B cell (primary cell): Measurements from ENCODE around the gene BLOC1S5. TPM values are rescaled to one million over a fixed set of nuclear protein-coding genes. Genes with fewer than 3 reads are reported as not detected.

Source experiments
- ATAC-seq: fragments of 200-7000 bp; cut with Tn5 transposase; one replicate; pipeline ENCODE4 v1.10.0; 2021; ENCODE audit warnings: low read depth, mild to moderate bottlenecking, moderate number of reproducible peaks, moderate library complexity
- CTCF ChIA-PET: fragments of 350-600 bp; sonication (Branson Sonifier 250); formaldehyde crosslinking; loops from one replicate; lab custom pipeline; 2021; ENCODE audit warnings: antibody characterized with exemption, inconsistent platforms; lab: Charles Lee
- POLR2A ChIA-PET: fragments of 350-600 bp; sonication (Branson Sonifier 250); formaldehyde crosslinking; loops from one replicate; lab custom pipeline; 2021; ENCODE audit warnings: antibody characterized with exemption; lab: Charles Lee
- DNase-seq: peaks from one replicate; pipeline ENCODE4 v3.0.0; 2013
- H2AFZ ChIP-seq: 2 replicates; pipeline ENCODE4 v1.6.1; 2012; ENCODE audit warnings: mild to moderate bottlenecking, low read depth, low read length; ENCODE audit not compliant: insufficient read depth, poor library complexity, severe bottlenecking
- H3K27ac ChIP-seq, 2 donors: 1 replicate in 1 of 2; 2 replicates in 1 of 2; pipeline ENCODE4 v1.5.1; 2012 to 2013; ENCODE audit warnings: low read length in 2 of 2, mild to moderate bottlenecking in 2 of 2, moderate library complexity in 1 of 2
- H3K27me3 ChIP-seq, 4 experiments: fragments of 200-600 bp in 1 of 4; sonication (generic) in 1 of 4; replicated peaks in 1 of 4; 1 replicate in 2 of 4; 2 replicates in 2 of 4; pipeline versions ENCODE4 v1.6.1 to v1.7.0; 2013 to 2016; ENCODE audit warnings: low read length in 3 of 4, mild to moderate bottlenecking in 2 of 4, mixed read lengths in 1 of 4, moderate library complexity in 1 of 4; ENCODE audit not compliant: insufficient read depth in 4 of 4, control insufficient read depth in 3 of 4; ENCODE audit errors: control extremely low read depth in 1 of 4
- H3K36me3 ChIP-seq, 2 experiments: replicated peaks in 1 of 2; 1 replicate in 1 of 2; 2 replicates in 1 of 2; pipeline versions ENCODE4 v1.6.1 to v1.7.1; 2013; ENCODE audit warnings: low read length in 1 of 2; ENCODE audit not compliant: insufficient read depth in 2 of 2, control insufficient read depth in 1 of 2; ENCODE audit errors: control extremely low read depth in 1 of 2, extremely low read depth in 1 of 2
- H3K4me1 ChIP-seq, 2 donors: fragments of 200-600 bp in 1 of 2; sonication (generic) in 1 of 2; 1 replicate in 1 of 2; 2 replicates in 1 of 2; pipeline versions ENCODE4 v1.5.1 to v1.6.1; 2013 to 2017; ENCODE audit warnings: low read length in 2 of 2; ENCODE audit not compliant: control insufficient read depth in 2 of 2, insufficient read depth in 2 of 2
- H3K4me2 ChIP-seq: replicated peaks from 2 replicates; pipeline ENCODE3; 2012; ENCODE audit warnings: mild to moderate bottlenecking, low read depth, low read length; ENCODE audit not compliant: poor library complexity, severe bottlenecking
- H3K4me3 ChIP-seq, 5 experiments: fragments of 200-600 bp in 1 of 5; sonication (generic) in 1 of 5; 1 replicate in 3 of 5; 2 replicates in 2 of 5; pipeline versions ENCODE4 v1.5.1 to v1.7.0; 2011 to 2016; ENCODE audit warnings: low read length in 4 of 5, mild to moderate bottlenecking in 4 of 5, low read depth in 2 of 5, control low read depth in 1 of 5, moderate library complexity in 1 of 5; ENCODE audit not compliant: insufficient read depth in 1 of 5; ENCODE audit errors: control extremely low read depth in 1 of 5, extremely low read depth in 1 of 5
- H3K79me2 ChIP-seq: fragments of 200-600 bp; sonication (generic); one replicate; pipeline ENCODE4 v1.6.0; 2016; ENCODE audit warnings: low read length; ENCODE audit not compliant: control insufficient read depth, insufficient read depth
- H3K9ac ChIP-seq: fragments of 200-600 bp; sonication (generic); 2 replicates; pipeline ENCODE4 v1.6.1; 2017; ENCODE audit warnings: mild to moderate bottlenecking, low read length, moderate library complexity
- H3K9me3 ChIP-seq, 3 donors: one replicate each; pipeline versions ENCODE4 v1.6.1 to v1.7.1; 2013; ENCODE audit warnings: low read length in 2 of 3; ENCODE audit not compliant: control insufficient read depth in 2 of 3, insufficient read depth in 1 of 3; ENCODE audit errors: control extremely low read depth in 1 of 3
- H4K20me1 ChIP-seq: 2 replicates; pipeline ENCODE4 v1.6.0; 2012; ENCODE audit warnings: mild to moderate bottlenecking, low read length; ENCODE audit not compliant: insufficient read depth, control insufficient read depth, poor library complexity, severe bottlenecking
- H3K27ac Mint-ChIP-seq: one replicate; pipeline ENCODE4 v1.8.0; 2021; ENCODE audit warnings: mixed read lengths
- H3K27me3 Mint-ChIP-seq: one replicate; pipeline ENCODE4 v1.8.0; 2021; ENCODE audit warnings: mixed read lengths
- H3K4me1 Mint-ChIP-seq: one replicate; pipeline ENCODE4 v1.8.0; 2021; ENCODE audit warnings: mixed read lengths
- H3K4me3 Mint-ChIP-seq: one replicate; pipeline ENCODE4 v1.8.0; 2021; ENCODE audit warnings: mixed read lengths
- H3K9me3 Mint-ChIP-seq: one replicate; pipeline ENCODE4 v1.8.0; 2022; ENCODE audit warnings: mixed read lengths; ENCODE audit not compliant: insufficient read depth
- CTCF ChIP-seq: fragments of 200-600 bp; IDR thresholded peaks from one replicate; pipeline ENCODE4 v1.8.0; 2022; ENCODE audit warnings: antibody characterized with exemption, mild to moderate bottlenecking
- EZH2 ChIP-seq: IDR thresholded peaks from 2 replicates; pipeline ENCODE4 v1.6.1; 2012; ENCODE audit warnings: borderline replicate concordance, low read depth, mild to moderate bottlenecking, moderate library complexity, low read length; ENCODE audit not compliant: insufficient read depth, poor library complexity, severe bottlenecking
- WGBS: methylation state at CpG from one replicate; pipeline ENCODE4 v1.1.5; 2013; ENCODE audit warnings: missing lambda C conversion rate; ENCODE audit not compliant: insufficient coverage; 5-methylcytosine and 5-hydroxymethylcytosine counted together
- intact Hi-C: fragments of 100-400 bp; cut with micrococcal nuclease; formaldehyde crosslinking; loops from one replicate; pipeline ENCODE4 v1.10.0; 2022
- polyA plus RNA-seq: library from polyadenylated mRNA; depleted of rRNA; stranded (reverse); fragments of >200 nt; gene quantifications from 2 replicates; pipeline ENCODE4 v1.2.3, GENCODE V29; 2012
- total RNA-seq, 2 donors: library from RNA; stranded (reverse); fragments of 120-200 nt in 1 of 2; gene quantifications; 1 replicate in 1 of 2; 2 replicates in 1 of 2; pipeline versions ENCODE4 v1.2.3 to v1.2.4, GENCODE V29; 2013 to 2022

BLOC1S5 gene
- total and polyA plus RNA-seq, 2 donors (not counting 1 experiment from before 2014, with no cell fraction given): 5.2 to 18.8 TPM

- H3K27ac ChIP-seq: no peak overlapping the region
- H3K4me3 ChIP-seq: no peak overlapping the region
- H4K20me1 ChIP-seq: no peaks in the 10 kb centered on the region
- H3K4me1 Mint-ChIP-seq: peaks cover 21% of the 10 kb centered on the region
- peaks cover 12% of the 10 kb centered on the region in 2 donors for H3K4me1 ChIP-seq
- H3K27me3 Mint-ChIP-seq: peaks cover 9% of the 10 kb centered on the region
- H3K27ac Mint-ChIP-seq: no peak overlapping the region
- no peak overlapping the region for H3K4me2 ChIP-seq
- H3K4me3 Mint-ChIP-seq: peak overlapping the region; percentile 41
- peaks cover 0 to 3% (median 0%) of the 10 kb centered on the region in 4 experiments for H3K27me3 ChIP-seq
- no peaks in the 10 kb centered on the region for H3K9me3 Mint-ChIP-seq
- TF ChIP-seq EZH2 (no peak), CTCF (no peak)
- ATAC-seq: no peak
- 97% methylated on average over 4 of the region's 8 CpGs for WGBS
- no peak for DNase-seq
- no peak overlapping the region for H2AFZ ChIP-seq
- peaks cover 0 to 20% of the 10 kb centered on the region in 2 experiments for H3K36me3 ChIP-seq
- CTCF ChIA-PET: interaction anchor here (0.7 to 0.9 kb wide), 3 partner anchors 15 to 34 kb away, joined by 3 read pairs; no protein-coding TSS in a partner anchor
- no peaks in the 10 kb centered on the region for H3K9me3 ChIP-seq
- intact Hi-C loops: loop anchor here (10.0 kb wide), 1 partner anchor 334 kb away; the partner anchor contains the start of gene SLC35B3
- POLR2A ChIA-PET: no interaction called here
- H3K9ac ChIP-seq: no peak overlapping the region
- H3K79me2 ChIP-seq: peaks cover 39% of the 10 kb centered on the region
Measured at GRCh38 chr6:8100159-8100854, 36.1 kb upstream of the BLOC1S5 start.

- Mint-ChIP-seq H3K4me1 (no peaks in the 10 kb centered on the region), H3K27me3 (no peaks in the 10 kb centered on the region), H3K9me3 (peaks cover 10% of the 10 kb centered on the region), H3K4me3 (no peak overlapping the region), H3K27ac (no peak overlapping the region)
- Histone ChIP-seq H3K9me3 (peaks cover 0 to 5% (median 3%) of the 10 kb centered on the region in 3 donors), H3K4me2 (no peak overlapping the region), H3K36me3 (peaks cover 11 to 68% of the 10 kb centered on the region in 2 experiments), H4K20me1 (no peaks in the 10 kb centered on the region), H3K9ac (no peak overlapping the region), H2AFZ (no peak overlapping the region), H3K4me3 (no peak overlapping the region), H3K79me2 (peaks cover 12% of the 10 kb centered on the region), H3K27ac (no peak overlapping the region), H3K27me3 (no peaks in the 10 kb centered on the region), H3K4me1 (no peaks in the 10 kb centered on the region)
- DNase-seq: no peak
- no peak for TF ChIP-seq CTCF
- TF ChIP-seq EZH2: no peak
- intact Hi-C loops: no loop called here
- WGBS: no CpG with 5 or more reads among the region's 3 CpGs
- POLR2A ChIA-PET: no interaction called here
- CTCF ChIA-PET: no interaction called here
- no peak for ATAC-seq
Measured at GRCh38 chr6:8090650-8091049, 26.5 kb upstream of the BLOC1S5 start.
